GM13977 (cell line): ENCODE results near the gene LSAMP.

ENCODE experiments used
- DNase-seq: peaks from one replicate; pipeline ENCODE4 v3.0.0; 2012; ENCODE audit warnings: low spot score
- CTCF ChIP-seq: IDR thresholded peaks from 2 replicates; pipeline ENCODE4 v1.5.1; 2012; ENCODE audit warnings: mild to moderate bottlenecking, control low read depth; ENCODE audit not compliant: insufficient read depth; ENCODE audit errors: extremely low read depth, missing control alignments
- in situ Hi-C: fragments of 300-500 bp; cut with MboI; formaldehyde crosslinking; loops from one replicate; pipeline ENCODE4 v1.12.0; 2022; ENCODE audit warnings: low sequenced_read_pairs, low pct_unique_long_range_greater_than_20kb, mixed read lengths, inconsistent platforms; ENCODE audit not compliant: unreplicated experiment

Gene LSAMP

GRCh38 chr3:115996420-115997108 lies 448.7 kb downstream of the LSAMP start:
- in situ Hi-C loops = no loop called here
- DNase-seq = no peak
- no peak for TF ChIP-seq CTCF

GRCh38 chr3:115990669-115991068 lies 454.6 kb downstream of the LSAMP start:
- in situ Hi-C loops = no loop called here
- DNase-seq = no peak
- no peak for TF ChIP-seq CTCF

GRCh38 chr3:115989684-115990421 lies 455.4 kb downstream of the LSAMP start:
- in situ Hi-C loops = no loop called here
- no peak for TF ChIP-seq CTCF
- no peak for DNase-seq

GRCh38 chr3:115986555-115987207 lies 458.6 kb downstream of the LSAMP start:
- no peak for DNase-seq
- in situ Hi-C loops = no loop called here
- TF ChIP-seq CTCF = peak; percentile 34

GRCh38 chr3:115982629-115983028 lies 462.7 kb downstream of the LSAMP start:
- no peak for DNase-seq
- in situ Hi-C loops = no loop called here
- no peak for TF ChIP-seq CTCF

GRCh38 chr3:115982108-115982507 lies 463.2 kb downstream of the LSAMP start:
- in situ Hi-C loops = no loop called here
- DNase-seq = no peak
- no peak for TF ChIP-seq CTCF
